ENCODE measurements around the gene YIPF1.

DNA sequence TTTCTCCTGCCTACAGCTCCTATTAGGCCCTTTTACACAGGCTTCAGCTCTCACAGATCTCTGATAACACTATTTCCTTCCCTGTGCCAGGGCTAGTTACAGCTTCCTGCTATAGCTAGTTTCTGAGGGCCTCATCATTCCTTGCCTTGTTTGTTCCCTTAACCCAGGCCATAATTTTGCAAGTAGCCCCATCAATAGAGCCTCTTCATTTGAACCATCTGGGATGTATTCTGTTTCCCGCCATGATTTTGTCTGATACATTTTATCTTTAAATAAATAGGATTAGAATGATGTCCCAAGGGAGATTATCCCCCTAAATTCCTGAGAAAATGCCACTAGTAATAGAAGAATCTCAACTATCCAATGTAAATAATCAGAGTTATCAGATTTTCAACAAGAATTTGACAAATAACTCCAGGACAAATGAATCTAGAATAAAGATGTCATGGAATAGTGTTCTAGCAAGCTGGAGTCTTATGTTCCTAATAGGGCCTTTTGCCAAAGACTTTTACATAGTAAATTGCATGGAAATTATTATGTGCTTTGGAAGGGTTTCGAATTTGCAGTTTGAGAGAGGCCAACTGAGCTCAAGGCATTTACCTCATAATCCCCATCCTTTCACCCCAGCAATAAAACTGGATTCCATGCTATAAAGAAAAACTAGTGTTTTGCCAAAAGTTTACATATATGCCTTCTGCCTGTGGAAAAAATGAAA, 39.8 kb upstream of the YIPF1 start:
- TF ChIP-seq, protein P1, sequence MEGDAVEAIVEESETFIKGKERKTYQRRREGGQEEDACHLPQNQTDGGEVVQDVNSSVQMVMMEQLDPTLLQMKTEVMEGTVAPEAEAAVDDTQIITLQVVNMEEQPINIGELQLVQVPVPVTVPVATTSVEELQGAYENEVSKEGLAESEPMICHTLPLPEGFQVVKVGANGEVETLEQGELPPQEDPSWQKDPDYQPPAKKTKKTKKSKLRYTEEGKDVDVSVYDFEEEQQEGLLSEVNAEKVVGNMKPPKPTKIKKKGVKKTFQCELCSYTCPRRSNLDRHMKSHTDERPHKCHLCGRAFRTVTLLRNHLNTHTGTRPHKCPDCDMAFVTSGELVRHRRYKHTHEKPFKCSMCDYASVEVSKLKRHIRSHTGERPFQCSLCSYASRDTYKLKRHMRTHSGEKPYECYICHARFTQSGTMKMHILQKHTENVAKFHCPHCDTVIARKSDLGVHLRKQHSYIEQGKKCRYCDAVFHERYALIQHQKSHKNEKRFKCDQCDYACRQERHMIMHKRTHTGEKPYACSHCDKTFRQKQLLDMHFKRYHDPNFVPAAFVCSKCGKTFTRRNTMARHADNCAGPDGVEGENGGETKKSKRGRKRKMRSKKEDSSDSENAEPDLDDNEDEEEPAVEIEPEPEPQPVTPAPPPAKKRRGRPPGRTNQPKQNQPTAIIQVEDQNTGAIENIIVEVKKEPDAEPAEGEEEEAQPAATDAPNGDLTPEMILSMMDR (conservative IDR thresholded peaks at IDR 0.05; ENCODE audit: low read depth, low read length) = no peak
- no peak for TF ChIP-seq EZH2 (IDR thresholded peaks at IDR 0.05; ENCODE audit: low read length, unreplicated experiment)

All from PC-3 (cell line).